IMR-90 (cell line): ENCODE measurements around the gene VIPR2.

Source experiments
- POLR2A ChIP-seq: IDR thresholded peaks from 2 replicates; pipeline ENCODE4 v1.6.1; 2012; ENCODE audit warnings: mild to moderate bottlenecking, low read depth, low read length
- TF ChIP-seq, protein P1 (sequence below): conservative IDR thresholded peaks from 2 replicates; pipeline ENCODE4 v1.5.1; 2012; ENCODE audit warnings: mild to moderate bottlenecking, low read depth, low read length, improper control_type of control experiment
- TF ChIP-seq, protein P2 (sequence below): fragments of 150-350 bp; IDR thresholded peaks from 2 replicates; pipeline ENCODE4 v1.6.1; 2017; ENCODE audit warnings: mild to moderate bottlenecking, antibody characterized with exemption, low read length, low read depth

DNA sequence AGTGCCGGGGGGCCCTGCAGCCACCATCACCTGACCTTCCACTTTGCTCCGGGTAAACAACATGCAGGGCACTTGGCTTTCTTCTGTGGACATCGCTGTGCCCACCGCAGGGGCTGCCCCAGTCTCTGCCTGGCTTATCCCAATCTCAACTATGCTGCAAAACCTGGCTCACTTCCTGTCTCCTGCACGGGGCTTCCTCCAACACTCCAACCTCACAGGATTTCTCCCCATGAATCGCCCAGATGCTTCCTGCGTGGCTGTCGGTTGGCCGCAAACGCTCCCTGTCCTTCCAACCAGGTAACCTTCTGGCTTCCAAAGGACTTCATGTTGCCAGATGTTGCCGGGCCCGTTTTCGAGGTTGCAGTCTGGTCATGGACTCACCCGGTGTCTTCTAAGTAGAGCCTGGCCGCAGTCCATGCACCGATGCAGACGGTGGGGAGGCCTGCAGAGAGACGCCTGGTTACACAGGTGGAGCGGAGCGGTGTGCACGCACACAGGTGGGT lies 109.0 kb downstream of the VIPR2 start:
- TF ChIP-seq, protein P1, sequence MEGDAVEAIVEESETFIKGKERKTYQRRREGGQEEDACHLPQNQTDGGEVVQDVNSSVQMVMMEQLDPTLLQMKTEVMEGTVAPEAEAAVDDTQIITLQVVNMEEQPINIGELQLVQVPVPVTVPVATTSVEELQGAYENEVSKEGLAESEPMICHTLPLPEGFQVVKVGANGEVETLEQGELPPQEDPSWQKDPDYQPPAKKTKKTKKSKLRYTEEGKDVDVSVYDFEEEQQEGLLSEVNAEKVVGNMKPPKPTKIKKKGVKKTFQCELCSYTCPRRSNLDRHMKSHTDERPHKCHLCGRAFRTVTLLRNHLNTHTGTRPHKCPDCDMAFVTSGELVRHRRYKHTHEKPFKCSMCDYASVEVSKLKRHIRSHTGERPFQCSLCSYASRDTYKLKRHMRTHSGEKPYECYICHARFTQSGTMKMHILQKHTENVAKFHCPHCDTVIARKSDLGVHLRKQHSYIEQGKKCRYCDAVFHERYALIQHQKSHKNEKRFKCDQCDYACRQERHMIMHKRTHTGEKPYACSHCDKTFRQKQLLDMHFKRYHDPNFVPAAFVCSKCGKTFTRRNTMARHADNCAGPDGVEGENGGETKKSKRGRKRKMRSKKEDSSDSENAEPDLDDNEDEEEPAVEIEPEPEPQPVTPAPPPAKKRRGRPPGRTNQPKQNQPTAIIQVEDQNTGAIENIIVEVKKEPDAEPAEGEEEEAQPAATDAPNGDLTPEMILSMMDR, result no peak
- TF ChIP-seq, protein P2, sequence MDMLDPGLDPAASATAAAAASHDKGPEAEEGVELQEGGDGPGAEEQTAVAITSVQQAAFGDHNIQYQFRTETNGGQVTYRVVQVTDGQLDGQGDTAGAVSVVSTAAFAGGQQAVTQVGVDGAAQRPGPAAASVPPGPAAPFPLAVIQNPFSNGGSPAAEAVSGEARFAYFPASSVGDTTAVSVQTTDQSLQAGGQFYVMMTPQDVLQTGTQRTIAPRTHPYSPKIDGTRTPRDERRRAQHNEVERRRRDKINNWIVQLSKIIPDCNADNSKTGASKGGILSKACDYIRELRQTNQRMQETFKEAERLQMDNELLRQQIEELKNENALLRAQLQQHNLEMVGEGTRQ, result no peak
- TF ChIP-seq POLR2A, result no peak
